HepG2 (cell line): ENCODE results near the gene ANAPC2. TPM values are rescaled to one million over a fixed set of nuclear protein-coding genes. Genes with fewer than 3 reads are reported as not detected.

Experiments used
- ARNT2 ChIP-seq: sonication (generic); formaldehyde crosslinking; IDR thresholded peaks from 2 replicates; pipeline ENCODE4 v1.8.0; 2022; ENCODE audit warnings: mild to moderate bottlenecking, low read depth, missing genetic modification reagents, moderate library complexity
- ARNTL ChIP-seq: sonication (generic); formaldehyde crosslinking; IDR thresholded peaks from 2 replicates; pipeline ENCODE4 v1.4.0; 2020; ENCODE audit warnings: mild to moderate bottlenecking, missing genetic modification reagents
- IKZF1 ChIP-seq: fragments of 450-650 bp; IDR thresholded peaks from 2 replicates; pipeline ENCODE4 v1.7.1; 2016
- KDM3A ChIP-seq: IDR thresholded peaks from 2 replicates; pipeline ENCODE4 v1.6.1; 2018; ENCODE audit warnings: low read depth, missing compliant biosample characterization
- MYNN ChIP-seq: sonication (generic); formaldehyde crosslinking; IDR thresholded peaks from 2 replicates; pipeline ENCODE4 v1.4.0; 2020; ENCODE audit warnings: mild to moderate bottlenecking, low read depth, missing genetic modification reagents
- SCMH1 ChIP-seq: sonication (generic); formaldehyde crosslinking; IDR thresholded peaks from 2 replicates; pipeline ENCODE4 v1.9.0; 2021; ENCODE audit warnings: missing genetic modification reagents, mild to moderate bottlenecking, borderline replicate concordance
- SNAPC2 ChIP-seq: sonication (generic); formaldehyde crosslinking; IDR thresholded peaks from 2 replicates; pipeline ENCODE4 v1.8.1; 2022; ENCODE audit warnings: mild to moderate bottlenecking, missing genetic modification reagents
- ZFP41 ChIP-seq: sonication (generic); formaldehyde crosslinking; IDR thresholded peaks from 2 replicates; pipeline ENCODE4 v1.4.0; 2020; ENCODE audit warnings: mild to moderate bottlenecking, missing genetic modification reagents, borderline replicate concordance
- ZFP62 ChIP-seq: sonication (generic); formaldehyde crosslinking; IDR thresholded peaks from 2 replicates; pipeline ENCODE4 v1.4.0; 2020; ENCODE audit warnings: missing genetic modification reagents
- ZNF235 ChIP-seq: sonication (generic); formaldehyde crosslinking; IDR thresholded peaks from 2 replicates; pipeline ENCODE4 v1.8.1; 2023; ENCODE audit warnings: mild to moderate bottlenecking, missing genetic modification reagents, borderline replicate concordance
- ZNF34 ChIP-seq: sonication (generic); formaldehyde crosslinking; IDR thresholded peaks from 2 replicates; pipeline ENCODE4 v1.4.0; 2020; ENCODE audit warnings: mild to moderate bottlenecking, missing genetic modification reagents, borderline replicate concordance
- ZNF496 ChIP-seq: sonication (generic); formaldehyde crosslinking; IDR thresholded peaks from 2 replicates; pipeline ENCODE4 v1.8.1; 2023; ENCODE audit warnings: mild to moderate bottlenecking, moderate library complexity, missing genetic modification reagents; ENCODE audit not compliant: insufficient replicate concordance
- ZNF572 ChIP-seq: sonication (generic); formaldehyde crosslinking; IDR thresholded peaks from 2 replicates; pipeline ENCODE4 v1.5.1; 2020; ENCODE audit warnings: mild to moderate bottlenecking, missing genetic modification reagents
- ZNF782 ChIP-seq: sonication (generic); formaldehyde crosslinking; IDR thresholded peaks from 2 replicates; pipeline ENCODE4 v1.4.0; 2020; ENCODE audit warnings: missing genetic modification reagents, mild to moderate bottlenecking, borderline replicate concordance
- polyA plus RNA-seq, 8 experiments: library from polyadenylated mRNA; depleted of rRNA in 3 of 8; stranded (reverse) in 7 of 8; unstranded in 1 of 8; fragments of >200 nt; fragmentation: Illumina TruSeq in 4 of 8; extraction: Trizol in 4 of 8; gene quantifications; 2 replicates each; pipeline versions ENCODE4 v1.2.1 to v1.2.3, GENCODE V29; 2011 to 2016; ENCODE audit warnings: low read depth in 4 of 8, missing spikeins in 1 of 8, mixed read lengths in 1 of 8; ENCODE audit not compliant: insufficient read depth in 1 of 8
- total RNA-seq, 5 experiments: library from RNA; depleted of rRNA; stranded (reverse); fragments of >200 nt; fragmentation: Illumina TruSeq; extraction: Trizol; gene quantifications; 2 replicates each; pipeline ENCODE4 v1.2.3, GENCODE V29; 2016; ENCODE audit warnings: low read depth in 1 of 5
- TF ChIP-seq, protein P1 (sequence below): sonication (generic); formaldehyde crosslinking; IDR thresholded peaks from 2 replicates; pipeline ENCODE4 v1.5.0; 2020; ENCODE audit warnings: mild to moderate bottlenecking, missing genetic modification reagents
- TF ChIP-seq, protein P2 (sequence below): sonication (generic); formaldehyde crosslinking; IDR thresholded peaks from 2 replicates; pipeline ENCODE4 v1.8.1; 2023; ENCODE audit warnings: mild to moderate bottlenecking, inconsistent platforms, moderate library complexity, missing genetic modification reagents, borderline replicate concordance
- TF ChIP-seq, protein P3 (sequence below): sonication (generic); formaldehyde crosslinking; IDR thresholded peaks from 2 replicates; pipeline ENCODE4 v1.8.0; 2022; ENCODE audit warnings: mild to moderate bottlenecking, missing genetic modification reagents, moderate library complexity
- TF ChIP-seq, protein P4 (sequence below): sonication (generic); formaldehyde crosslinking; IDR thresholded peaks from 2 replicates; pipeline ENCODE4 v1.4.0; 2020; ENCODE audit warnings: low read depth, missing genetic modification reagents
- TF ChIP-seq, protein P5 (sequence below): sonication (generic); formaldehyde crosslinking; conservative IDR thresholded peaks from 2 replicates; pipeline ENCODE4 v1.8.1; 2023; ENCODE audit warnings: missing genetic modification reagents

Gene ANAPC2
- total and polyA plus RNA-seq, 2 of the 13 experiments (the other 11 are each of a cell fraction or from before 2014, with no cell fraction given): 12.3 to 15.4 TPM

DNA sequence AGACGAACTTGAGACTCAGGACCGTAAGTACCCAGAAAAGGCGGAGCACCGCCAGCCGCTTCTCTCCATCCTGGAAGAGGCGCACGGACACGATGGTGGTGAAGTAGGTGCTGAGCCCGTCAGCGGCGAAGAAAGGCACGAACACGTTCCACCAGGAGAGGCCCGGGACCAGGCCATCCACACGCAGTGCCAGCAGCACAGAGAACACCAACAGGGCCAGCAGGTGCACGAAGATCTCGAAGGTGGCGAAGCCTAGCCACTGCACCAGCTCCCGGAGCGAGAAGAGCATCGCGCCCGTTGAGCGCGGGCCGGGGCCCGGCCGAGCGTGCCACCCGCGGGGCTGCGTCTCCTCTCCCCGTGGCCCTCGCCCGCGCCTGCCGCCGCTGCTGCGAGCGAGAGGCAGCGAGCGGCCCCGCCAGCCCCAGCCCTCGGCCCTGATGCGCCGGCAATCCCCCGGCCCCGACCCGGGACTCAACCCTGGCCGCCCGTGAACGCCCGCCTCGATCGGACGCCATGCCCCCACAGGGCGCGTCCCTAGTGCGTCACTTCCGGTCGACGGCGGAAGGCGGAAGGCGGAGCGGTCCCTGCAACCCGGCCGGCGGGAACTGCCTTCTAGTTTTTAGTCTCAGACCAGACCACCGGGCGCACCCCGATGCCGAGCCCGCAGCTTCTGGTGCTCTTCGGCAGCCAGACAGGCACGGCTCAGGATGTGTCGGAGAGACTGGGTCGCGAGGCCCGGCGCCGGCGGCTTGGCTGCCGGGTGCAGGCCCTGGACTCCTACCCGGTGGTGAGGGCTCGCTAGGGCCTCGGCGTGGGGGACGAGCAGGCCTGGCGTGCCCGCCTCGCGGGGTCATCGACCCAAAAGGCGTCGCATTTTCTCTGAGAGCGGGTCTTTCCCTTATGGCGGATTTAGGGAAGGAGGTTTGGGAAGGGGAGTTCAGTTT is 17.0 kb upstream of the ANAPC2 start, which contains the start of the genes NDOR1 and TMEM203 (continued):
- TF ChIP-seq ZNF235 (CRISPR knock-in tag) (peak; percentile 70; the same call in 1 of the 2 replicates), SCMH1 (CRISPR knock-in tag) (no peak), ZNF782 (no peak), ZFP41 (CRISPR knock-in tag) (no peak), ARNTL (CRISPR knock-in tag) (no peak), KDM3A (CRISPR knock-in tag) (peak; percentile 64; the same call in 1 of the 2 replicates), ARNT2 (CRISPR knock-in tag) (peak; percentile 90), ZNF496 (no peak), ZFP62 (CRISPR knock-in tag) (no peak), ZNF572 (no peak), MYNN (CRISPR knock-in tag) (no peak), IKZF1 (no peak), ZNF34 (CRISPR knock-in tag) (no peak; the same call in 1 of the 2 replicates), SNAPC2 (CRISPR knock-in tag) (no peak)
- TF ChIP-seq, protein P1, sequence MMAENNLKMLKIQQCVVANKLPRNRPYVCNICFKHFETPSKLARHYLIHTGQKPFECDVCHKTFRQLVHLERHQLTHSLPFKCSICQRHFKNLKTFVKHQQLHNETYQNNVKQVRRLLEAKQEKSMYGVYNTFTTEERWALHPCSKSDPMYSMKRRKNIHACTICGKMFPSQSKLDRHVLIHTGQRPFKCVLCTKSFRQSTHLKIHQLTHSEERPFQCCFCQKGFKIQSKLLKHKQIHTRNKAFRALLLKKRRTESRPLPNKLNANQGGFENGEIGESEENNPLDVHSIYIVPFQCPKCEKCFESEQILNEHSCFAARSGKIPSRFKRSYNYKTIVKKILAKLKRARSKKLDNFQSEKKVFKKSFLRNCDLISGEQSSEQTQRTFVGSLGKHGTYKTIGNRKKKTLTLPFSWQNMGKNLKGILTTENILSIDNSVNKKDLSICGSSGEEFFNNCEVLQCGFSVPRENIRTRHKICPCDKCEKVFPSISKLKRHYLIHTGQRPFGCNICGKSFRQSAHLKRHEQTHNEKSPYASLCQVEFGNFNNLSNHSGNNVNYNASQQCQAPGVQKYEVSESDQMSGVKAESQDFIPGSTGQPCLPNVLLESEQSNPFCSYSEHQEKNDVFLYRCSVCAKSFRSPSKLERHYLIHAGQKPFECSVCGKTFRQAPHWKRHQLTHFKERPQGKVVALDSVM (CRISPR knock-in tag): no peak
- TF ChIP-seq, protein P2, sequence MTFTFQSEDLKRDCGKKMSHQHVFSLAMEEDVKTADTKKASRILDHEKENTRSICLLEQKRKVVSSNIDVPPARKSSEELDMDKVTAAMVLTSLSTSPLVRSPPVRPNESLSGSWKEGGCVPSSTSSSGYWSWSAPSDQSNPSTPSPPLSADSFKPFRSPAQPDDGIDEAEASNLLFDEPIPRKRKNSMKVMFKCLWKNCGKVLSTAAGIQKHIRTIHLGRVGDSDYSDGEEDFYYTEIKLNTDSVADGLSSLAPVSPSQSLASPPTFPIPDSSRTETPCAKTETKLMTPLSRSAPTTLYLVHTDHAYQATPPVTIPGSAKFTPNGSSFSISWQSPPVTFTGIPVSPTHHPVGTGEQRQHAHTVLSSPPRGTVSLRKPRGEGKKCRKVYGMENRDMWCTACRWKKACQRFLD: peak; percentile 48; the same call in 1 of the 2 replicates
- TF ChIP-seq, protein P3, sequence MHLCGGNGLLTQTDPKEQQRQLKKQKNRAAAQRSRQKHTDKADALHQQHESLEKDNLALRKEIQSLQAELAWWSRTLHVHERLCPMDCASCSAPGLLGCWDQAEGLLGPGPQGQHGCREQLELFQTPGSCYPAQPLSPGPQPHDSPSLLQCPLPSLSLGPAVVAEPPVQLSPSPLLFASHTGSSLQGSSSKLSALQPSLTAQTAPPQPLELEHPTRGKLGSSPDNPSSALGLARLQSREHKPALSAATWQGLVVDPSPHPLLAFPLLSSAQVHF: 0 out of 2 replicates have a peak, but pooled peaks have one; percentile 41
- TF ChIP-seq, protein P4, sequence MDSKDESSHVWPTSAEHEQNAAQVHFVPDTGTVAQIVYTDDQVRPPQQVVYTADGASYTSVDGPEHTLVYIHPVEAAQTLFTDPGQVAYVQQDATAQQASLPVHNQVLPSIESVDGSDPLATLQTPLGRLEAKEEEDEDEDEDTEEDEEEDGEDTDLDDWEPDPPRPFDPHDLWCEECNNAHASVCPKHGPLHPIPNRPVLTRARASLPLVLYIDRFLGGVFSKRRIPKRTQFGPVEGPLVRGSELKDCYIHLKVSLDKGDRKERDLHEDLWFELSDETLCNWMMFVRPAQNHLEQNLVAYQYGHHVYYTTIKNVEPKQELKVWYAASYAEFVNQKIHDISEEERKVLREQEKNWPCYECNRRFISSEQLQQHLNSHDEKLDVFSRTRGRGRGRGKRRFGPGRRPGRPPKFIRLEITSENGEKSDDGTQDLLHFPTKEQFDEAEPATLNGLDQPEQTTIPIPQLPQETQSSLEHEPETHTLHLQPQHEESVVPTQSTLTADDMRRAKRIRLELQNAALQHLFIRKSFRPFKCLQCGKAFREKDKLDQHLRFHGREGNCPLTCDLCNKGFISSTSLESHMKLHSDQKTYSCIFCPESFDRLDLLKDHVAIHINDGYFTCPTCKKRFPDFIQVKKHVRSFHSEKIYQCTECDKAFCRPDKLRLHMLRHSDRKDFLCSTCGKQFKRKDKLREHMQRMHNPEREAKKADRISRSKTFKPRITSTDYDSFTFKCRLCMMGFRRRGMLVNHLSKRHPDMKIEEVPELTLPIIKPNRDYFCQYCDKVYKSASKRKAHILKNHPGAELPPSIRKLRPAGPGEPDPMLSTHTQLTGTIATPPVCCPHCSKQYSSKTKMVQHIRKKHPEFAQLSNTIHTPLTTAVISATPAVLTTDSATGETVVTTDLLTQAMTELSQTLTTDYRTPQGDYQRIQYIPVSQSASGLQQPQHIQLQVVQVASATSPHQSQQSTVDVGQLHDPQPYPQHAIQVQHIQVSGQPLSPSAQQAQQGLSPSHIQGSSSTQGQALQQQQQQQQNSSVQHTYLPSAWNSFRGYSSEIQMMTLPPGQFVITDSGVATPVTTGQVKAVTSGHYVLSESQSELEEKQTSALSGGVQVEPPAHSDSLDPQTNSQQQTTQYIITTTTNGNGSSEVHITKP: no peak
- TF ChIP-seq, protein P5, sequence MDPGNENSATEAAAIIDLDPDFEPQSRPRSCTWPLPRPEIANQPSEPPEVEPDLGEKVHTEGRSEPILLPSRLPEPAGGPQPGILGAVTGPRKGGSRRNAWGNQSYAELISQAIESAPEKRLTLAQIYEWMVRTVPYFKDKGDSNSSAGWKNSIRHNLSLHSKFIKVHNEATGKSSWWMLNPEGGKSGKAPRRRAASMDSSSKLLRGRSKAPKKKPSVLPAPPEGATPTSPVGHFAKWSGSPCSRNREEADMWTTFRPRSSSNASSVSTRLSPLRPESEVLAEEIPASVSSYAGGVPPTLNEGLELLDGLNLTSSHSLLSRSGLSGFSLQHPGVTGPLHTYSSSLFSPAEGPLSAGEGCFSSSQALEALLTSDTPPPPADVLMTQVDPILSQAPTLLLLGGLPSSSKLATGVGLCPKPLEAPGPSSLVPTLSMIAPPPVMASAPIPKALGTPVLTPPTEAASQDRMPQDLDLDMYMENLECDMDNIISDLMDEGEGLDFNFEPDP (CRISPR knock-in tag): no peak
